Liver (tissue), 9 donors: Measurements from ENCODE around the gene SNHG17. TPM values are rescaled to one million over a fixed set of nuclear protein-coding genes. Genes with fewer than 3 reads are reported as not detected.

Experiments
- DNase-seq: peaks from one replicate; pipeline ENCODE4 v3.0.0-alpha.2; 2017; ENCODE audit warnings: low spot score
- H3K27ac ChIP-seq, 2 donors: one replicate each; pipeline ENCODE4 v1.7.0; 2013; ENCODE audit warnings: inconsistent platforms in 2 of 2, low read length in 2 of 2, control low read depth in 1 of 2, low read depth in 1 of 2, mild to moderate bottlenecking in 1 of 2
- H3K27me3 ChIP-seq, 4 donors: one replicate each; pipeline versions ENCODE4 v1.6.1 to v1.7.0; 2013; ENCODE audit warnings: low read length in 3 of 4, inconsistent platforms in 1 of 4, mild to moderate bottlenecking in 1 of 4, moderate library complexity in 1 of 4; ENCODE audit not compliant: control insufficient read depth in 4 of 4, insufficient read depth in 4 of 4
- H3K36me3 ChIP-seq, 4 donors: one replicate each; pipeline versions ENCODE4 v1.6.1 to v1.7.0; 2013; ENCODE audit warnings: low read length in 3 of 4, mild to moderate bottlenecking in 3 of 4, low read depth in 1 of 4, moderate library complexity in 1 of 4; ENCODE audit not compliant: control insufficient read depth in 4 of 4, insufficient read depth in 3 of 4
- H3K4me1 ChIP-seq, 4 donors: one replicate each; pipeline versions ENCODE4 v1.6.1 to v1.7.0; 2013; ENCODE audit warnings: low read length in 3 of 4, mild to moderate bottlenecking in 3 of 4, moderate library complexity in 1 of 4; ENCODE audit not compliant: control insufficient read depth in 4 of 4, insufficient read depth in 4 of 4
- H3K4me3 ChIP-seq, 3 donors: one replicate each; pipeline versions ENCODE4 v1.6.1 to v1.7.0; 2013; ENCODE audit warnings: low read length in 3 of 3, control low read depth in 1 of 3, low read depth in 1 of 3, mild to moderate bottlenecking in 1 of 3
- H3K9ac ChIP-seq, 2 donors: one replicate each; pipeline ENCODE4 v1.7.0; 2013; ENCODE audit warnings: low read length in 2 of 2, mild to moderate bottlenecking in 2 of 2, moderate library complexity in 2 of 2, control low read depth in 1 of 2, low read depth in 1 of 2
- H3K9me3 ChIP-seq, 4 donors: one replicate each; pipeline versions ENCODE4 v1.6.1 to v1.7.0; 2013; ENCODE audit warnings: low read length in 3 of 4; ENCODE audit not compliant: control insufficient read depth in 4 of 4
- ATF3 ChIP-seq: IDR thresholded peaks from 2 replicates; pipeline ENCODE4 v1.6.1; 2016; ENCODE audit warnings: antibody characterized with exemption
- CTCF ChIP-seq: fragments of 150-350 bp; IDR thresholded peaks from 2 replicates; pipeline ENCODE4 v1.5.1; 2017; ENCODE audit warnings: improper control_type of control experiment, low read depth, low read length; ENCODE audit not compliant: missing input control
- EGR1 ChIP-seq, 2 donors: IDR thresholded peaks; 2 replicates each; pipeline ENCODE4 v1.6.1; 2016 to 2018; ENCODE audit warnings: antibody characterized with exemption in 2 of 2, low read depth in 2 of 2
- FOXA1 ChIP-seq: IDR thresholded peaks from 2 replicates; pipeline ENCODE4 v1.6.1; 2016; ENCODE audit warnings: antibody characterized with exemption
- FOXA2 ChIP-seq: IDR thresholded peaks from 2 replicates; pipeline ENCODE4 v1.6.1; 2016; ENCODE audit warnings: antibody characterized with exemption
- GABPA ChIP-seq, 2 donors: IDR thresholded peaks in 1 of 2; conservative IDR thresholded peaks in 1 of 2; 2 replicates each; pipeline ENCODE4 v1.6.1; 2016; ENCODE audit warnings: antibody characterized with exemption in 2 of 2, mild to moderate bottlenecking in 1 of 2, moderate library complexity in 1 of 2
- HNF4A ChIP-seq, 2 donors: conservative IDR thresholded peaks; 2 replicates each; pipeline ENCODE4 v1.6.1; 2016; ENCODE audit warnings: antibody characterized with exemption in 2 of 2, mild to moderate bottlenecking in 2 of 2
- HNF4G ChIP-seq: IDR thresholded peaks from 2 replicates; pipeline ENCODE4 v1.6.1; 2016; ENCODE audit warnings: antibody characterized with exemption
- JUND ChIP-seq, 2 donors: IDR thresholded peaks; 2 replicates each; pipeline ENCODE4 v1.6.1; 2016; ENCODE audit warnings: antibody characterized with exemption in 2 of 2
- NR2F2 ChIP-seq: IDR thresholded peaks from 2 replicates; pipeline ENCODE4 v1.6.1; 2016; ENCODE audit warnings: antibody characterized with exemption
- RAD21 ChIP-seq, 2 donors: IDR thresholded peaks; 2 replicates each; pipeline ENCODE4 v1.6.1; 2016; ENCODE audit warnings: antibody characterized with exemption in 2 of 2, mild to moderate bottlenecking in 2 of 2
- REST ChIP-seq: IDR thresholded peaks from 2 replicates; pipeline ENCODE4 v1.6.1; 2016; ENCODE audit warnings: antibody characterized with exemption, mild to moderate bottlenecking
- RXRA ChIP-seq, 2 donors: IDR thresholded peaks; 2 replicates each; pipeline ENCODE4 v1.6.1; 2017 to 2018; ENCODE audit warnings: antibody characterized with exemption in 2 of 2, mild to moderate bottlenecking in 1 of 2
- SP1 ChIP-seq: IDR thresholded peaks from 2 replicates; pipeline ENCODE4 v1.6.1; 2018; ENCODE audit warnings: antibody characterized with exemption, mild to moderate bottlenecking
- TAF1 ChIP-seq: conservative IDR thresholded peaks from 2 replicates; pipeline ENCODE4 v1.6.1; 2016; ENCODE audit warnings: antibody characterized with exemption, mild to moderate bottlenecking
- YY1 ChIP-seq: IDR thresholded peaks from 2 replicates; pipeline ENCODE4 v1.6.1; 2016; ENCODE audit warnings: antibody characterized with exemption, mild to moderate bottlenecking
- ZBTB33 ChIP-seq: IDR thresholded peaks from 2 replicates; pipeline ENCODE4 v1.6.1; 2016; ENCODE audit warnings: antibody characterized with exemption
- WGBS: extraction: QIAGEN DNeasy Blood & Tissue Kit; methylation state at CpG from one replicate; pipeline ENCODE4 v1.1.7; 2013; 5-methylcytosine and 5-hydroxymethylcytosine counted together
- polyA plus RNA-seq, 2 donors: library from polyadenylated mRNA; stranded (reverse) in 1 of 2; unstranded in 1 of 2; fragments of 200-250 nt in 1 of 2; fragments of >200 nt in 1 of 2; fragmentation: Nextera tagmentation in 1 of 2; extraction: Ambion mirVana in 1 of 2; gene quantifications; one replicate each; pipeline versions ENCODE4 v1.2.1 to v1.2.3, GENCODE V29; 2013 to 2015
- total RNA-seq, 2 donors: library from RNA; depleted of rRNA; stranded (reverse); fragments of >200 nt; gene quantifications; one replicate each; pipeline ENCODE4 v1.2.3, GENCODE V29; 2014
- TF ChIP-seq, protein P1 (sequence below): IDR thresholded peaks from 2 replicates; pipeline ENCODE4 v1.6.1; 2016; ENCODE audit warnings: antibody characterized with exemption
- donor health status: healthy.
- donor health status: healthy.
- donor health status: healthy.
- donor health status: healthy.
- donor health status: healthy.

SNHG17 gene
- total and polyA plus RNA-seq, 4 donors, result 6.3 to 24.6 (median 14.0) TPM

DNA sequence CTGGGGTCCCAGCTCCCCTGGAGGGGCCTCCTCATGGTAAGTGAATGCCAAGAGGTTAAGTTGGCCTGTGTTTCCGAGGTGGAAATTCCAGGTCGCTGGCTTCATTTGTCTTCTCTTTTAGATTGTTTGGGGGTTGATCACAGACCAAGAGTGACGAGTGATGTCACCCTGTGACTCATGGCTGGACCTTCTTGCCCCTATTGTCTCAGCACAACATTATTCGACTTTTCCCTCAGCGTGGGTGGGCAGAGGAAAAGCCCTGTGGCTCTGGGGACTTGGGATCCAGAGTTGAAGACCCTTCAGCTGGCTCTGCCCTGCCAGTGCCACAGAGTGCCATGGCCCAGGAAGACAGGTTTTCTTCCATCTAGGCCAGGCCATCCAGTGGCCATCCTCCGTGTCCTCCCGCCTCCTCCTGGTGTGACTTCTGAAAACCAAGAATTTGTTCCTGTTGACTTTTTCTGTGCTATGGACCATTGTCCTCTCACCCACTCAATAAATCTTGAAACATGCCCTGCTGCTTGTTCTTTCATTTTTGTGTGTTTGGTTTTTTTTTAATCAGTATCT, 15.4 kb upstream of the SNHG17 start (continued):
- TF ChIP-seq ZBTB33, result no peak
- TF ChIP-seq NR2F2, result no peak
- TF ChIP-seq HNF4G, result no peak

DNA sequence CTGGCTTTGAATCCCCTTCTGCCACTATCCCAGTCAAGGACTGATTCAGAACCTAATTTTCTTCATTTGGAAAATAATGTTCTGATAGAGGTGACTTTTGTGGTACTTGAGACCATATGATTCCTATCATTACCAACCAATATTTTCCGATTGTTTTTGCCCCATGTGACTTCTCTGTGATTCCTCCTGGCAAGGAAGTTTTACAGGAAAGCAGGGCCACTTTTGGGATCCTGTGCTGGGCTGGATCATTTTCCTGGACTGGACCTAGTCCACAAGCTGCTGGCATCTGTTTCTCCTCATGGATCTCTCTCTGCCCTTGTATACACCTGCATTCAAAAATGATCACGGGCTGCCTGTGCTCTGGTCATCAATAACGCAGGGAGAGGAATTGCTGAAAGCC, 13.9 kb upstream of the SNHG17 start:
- no peak overlapping the region for H3K4me3 ChIP-seq
- peak overlapping the region in 1 of 2 donors; percentile 90 for H3K27ac ChIP-seq
- no peak for DNase-seq
- 89% methylated on average over 3 of the region's 3 CpGs for WGBS
- no peak overlapping the region for H3K9ac ChIP-seq
- H3K36me3 ChIP-seq, result peaks cover 2 to 19% (median 18%) of the 10 kb centered on the region in 4 donors
- peaks cover 7 to 20% (median 17%) of the 10 kb centered on the region in 4 donors for H3K4me1 ChIP-seq
- TF ChIP-seq FOXA2, result no peak
- TF ChIP-seq REST, result no peak
- no peak for TF ChIP-seq EGR1 (IDR thresholded peaks at IDR 0.05; ENCODE audit: low read depth in 2 of 2)
- TF ChIP-seq RAD21 (IDR thresholded peaks at IDR 0.05), result no peak
- TF ChIP-seq GABPA (IDR thresholded peaks at IDR 0.05 in 1 of 2, conservative IDR thresholded peaks at IDR 0.05 in 1 of 2), result no peak
- no peak for TF ChIP-seq HNF4A (conservative IDR thresholded peaks at IDR 0.05)
- TF ChIP-seq NR2F2, result no peak
- TF ChIP-seq, protein P1, sequence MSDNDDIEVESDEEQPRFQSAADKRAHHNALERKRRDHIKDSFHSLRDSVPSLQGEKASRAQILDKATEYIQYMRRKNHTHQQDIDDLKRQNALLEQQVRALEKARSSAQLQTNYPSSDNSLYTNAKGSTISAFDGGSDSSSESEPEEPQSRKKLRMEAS, result no peak
- no peak for TF ChIP-seq HNF4G
- no peak for TF ChIP-seq ATF3
- TF ChIP-seq CTCF, result no peak
- no peak for TF ChIP-seq YY1
- TF ChIP-seq JUND (IDR thresholded peaks at IDR 0.05), result no peak
- no peak for TF ChIP-seq ZBTB33
- no peak for TF ChIP-seq FOXA1
- no peak for TF ChIP-seq SP1
- TF ChIP-seq RXRA (IDR thresholded peaks at IDR 0.05), result no peak
- TF ChIP-seq TAF1, result no peak
- no peaks in the 10 kb centered on the region for H3K9me3 ChIP-seq
- H3K27me3 ChIP-seq, result no peaks in the 10 kb centered on the region
